Heart left ventricle (tissue), 13 donors: ENCODE results near the gene RPTOR.

Source experiments
- CTCF ChIP-seq, 12 donors: fragments of 200-600 bp; sonication (generic) in 4 of 12; IDR thresholded peaks; one replicate each; pipeline versions ENCODE4 v1.5.0 to v1.8.0; 2018 to 2022; ENCODE audit warnings: antibody characterized with exemption in 12 of 12, mild to moderate bottlenecking in 5 of 12
- POLR2A ChIP-seq, 2 donors: fragments of 450-650 bp; IDR thresholded peaks; one replicate each; pipeline ENCODE4 v1.6.1; 2017; ENCODE audit warnings: antibody characterized with exemption in 2 of 2, mild to moderate bottlenecking in 2 of 2, moderate library complexity in 2 of 2
- donor health status: ischemic (EF 13 %, LVEDD 7.1; RV severe dilation, severe dysfunction).
- donor health status: DM: no; HTN: yes; CAD: no.
- donor health status: DM: no; HTN: no; CAD: no.
- donor health status: ischemic (EF 25% LVEDD 6.9; RV normal size, moderate dysfunction).
- donor health status: ischemic (EF 25% LVEDD 5.7; RV mildly dilated, moderate dysfunction).
- donor health status: ischemic (EF 35%, LVEDD 5.7; RV mildly dilated, moderate dysfunction).
- donor health status: nonischemic (EF 11% LVEDD 7.7; RV severe dilation, severe dysfunction).
- donor health status: DM: yes; HTN: yes; CAD: no.
- donor health status: PGD.
- donor health status: ischemic (EF 29% LVEDD 5.4; RV normal size, mild dysfunction).
- donor health status: nonischemic (EF 23%, LVEDD 6.1; RV moderate dilation, normal function).

GRCh38 chr17:80819422-80820164, 275.0 kb downstream of the RPTOR start:
- no peak for TF ChIP-seq CTCF (IDR thresholded peaks at IDR 0.05)
- TF ChIP-seq POLR2A (IDR thresholded peaks at IDR 0.05) = no peak
